NCI-H345 treated with DMSO at 0.1 percent for 48 hours (cell line): ENCODE results near the gene POPDC3.
"Not testable (repeated sequence)": the region's sequence is repeated elsewhere in the genome, so short reads cannot be mapped to it uniquely, and the experiment has no call there.

Experiments used
- DNase-seq: peaks from one replicate; lab custom pipeline; 2025; ENCODE audit not compliant: unreplicated experiment; lab: John Stamatoyannopoulos, UW

POPDC3 gene

GRCh38 chr6:105179244-105180065 is at the start of gene POPDC3:
Gene POPDC3, minus strand, starts transcription at chr6:105180014. Its CDS starts 18,105 bp downstream, at chr6:105161909.
- DNase-seq: no peak

GRCh38 chr6:105227295-105227767 is 47.5 kb upstream of the POPDC3 start:
- no peak for DNase-seq

- DNase-seq: no peak
These were observed 46.9 kb upstream of the POPDC3 start for GRCh38 chr6:105226598-105227294.

GRCh38 chr6:105223242-105223641 is 43.4 kb upstream of the POPDC3 start:
- no peak for DNase-seq

GRCh38 chr6:105221219-105221618 is 41.4 kb upstream of the POPDC3 start:
- not testable (repeated sequence) for DNase-seq

GRCh38 chr6:105220186-105220585 is 40.4 kb upstream of the POPDC3 start:
- no peak for DNase-seq

GRCh38 chr6:105219218-105219617 is 39.4 kb upstream of the POPDC3 start:
- DNase-seq: not testable (repeated sequence)

GRCh38 chr6:105215506-105215905 is 35.7 kb upstream of the POPDC3 start:
- DNase-seq: no peak

GRCh38 chr6:105214668-105215067 is 34.9 kb upstream of the POPDC3 start:
- no peak for DNase-seq

- DNase-seq: no peak
These were observed 33.5 kb upstream of the POPDC3 start for GRCh38 chr6:105213272-105213671.

GRCh38 chr6:105212587-105212986 is 32.8 kb upstream of the POPDC3 start:
- DNase-seq: no peak

GRCh38 chr6:105211831-105212230 is 32.0 kb upstream of the POPDC3 start:
- no peak for DNase-seq

GRCh38 chr6:105210932-105211531 is 31.2 kb upstream of the POPDC3 start:
- no peak for DNase-seq

GRCh38 chr6:105209950-105210706 is 30.3 kb upstream of the POPDC3 start:
- no peak for DNase-seq

GRCh38 chr6:105207524-105208269 is 27.9 kb upstream of the POPDC3 start:
- no peak for DNase-seq

- DNase-seq: no peak
These were observed 25.0 kb upstream of the POPDC3 start for GRCh38 chr6:105204768-105205167.

- DNase-seq: no peak
These were observed 24.5 kb upstream of the POPDC3 start for GRCh38 chr6:105204331-105204730.

GRCh38 chr6:105202486-105202885 is 22.7 kb upstream of the POPDC3 start:
- DNase-seq: no peak

- no peak for DNase-seq
These were observed 20.4 kb upstream of the POPDC3 start for GRCh38 chr6:105200133-105200730.

GRCh38 chr6:105199711-105200110 is 19.9 kb upstream of the POPDC3 start:
- DNase-seq: no peak
